Measurements from ENCODE around the gene C2CD4A.

C2CD4A gene

DNA sequence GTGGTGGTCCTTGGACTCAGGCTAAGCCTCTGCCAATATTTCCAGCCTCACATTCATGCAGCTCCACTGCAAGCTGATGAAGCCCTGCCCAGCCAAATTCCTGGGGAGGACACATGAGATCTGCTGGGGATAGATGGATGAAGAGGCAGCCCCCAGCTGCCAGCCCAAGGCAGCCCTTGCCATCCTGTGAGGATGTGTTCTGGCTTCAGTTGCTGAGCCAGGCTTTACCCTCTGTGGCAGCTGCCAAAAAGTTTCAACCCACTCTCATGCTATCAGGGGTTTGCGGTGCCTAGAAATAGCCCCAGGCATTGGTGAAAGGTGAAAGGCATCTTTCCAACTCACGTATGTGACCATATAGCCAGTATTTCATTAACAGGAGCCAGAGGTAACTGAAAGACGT, 37.6 kb downstream of the C2CD4A start:
- no peak for DNase-seq

GRCh38 chr15:62104846-62105245, 38.1 kb downstream of the C2CD4A start:
- DNase-seq: no peak

DNA sequence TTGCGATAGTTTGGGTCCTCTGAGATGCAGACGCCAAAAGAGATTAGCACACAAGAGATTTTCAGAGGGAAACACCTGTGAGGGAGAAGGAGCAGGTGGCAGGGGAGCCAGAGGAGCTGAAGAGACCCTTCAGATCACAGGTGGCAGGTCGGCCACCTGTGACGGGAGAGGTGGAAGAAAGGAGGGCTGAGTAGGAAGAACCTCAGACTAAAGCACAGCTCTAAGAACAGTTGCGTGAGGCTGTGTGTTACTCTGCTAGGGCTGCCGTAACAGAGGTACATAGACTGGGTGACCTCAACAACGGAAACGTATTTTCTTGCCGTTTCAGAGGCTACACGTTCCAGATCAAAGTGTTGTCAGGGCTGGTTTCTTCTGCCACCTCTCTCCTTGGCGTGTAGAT, 38.5 kb downstream of the C2CD4A start:
- no peak for DNase-seq

DNA sequence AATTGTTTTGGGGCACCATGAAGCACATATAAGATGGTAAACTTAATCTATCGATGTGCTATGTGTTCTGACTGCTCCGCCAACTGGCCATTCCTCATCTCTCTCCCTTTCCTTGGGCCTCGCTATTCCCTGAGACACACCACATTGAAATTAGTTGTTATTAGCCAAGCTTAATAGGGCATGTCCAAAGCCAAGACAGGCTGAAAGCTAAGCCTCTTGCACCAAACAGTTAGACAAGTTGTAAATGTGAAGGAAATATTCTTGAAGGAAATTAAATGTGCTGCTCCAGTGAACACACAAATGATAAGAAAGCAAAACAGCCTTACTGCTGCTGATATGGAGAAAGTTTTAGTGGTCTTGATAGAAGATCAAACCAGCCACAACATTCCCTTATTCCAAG, 39.3 kb downstream of the C2CD4A start:
- no peak for DNase-seq

- no peak for DNase-seq
Measured at GRCh38 chr15:62107571-62108121, 40.9 kb downstream of the C2CD4A start.

DNA sequence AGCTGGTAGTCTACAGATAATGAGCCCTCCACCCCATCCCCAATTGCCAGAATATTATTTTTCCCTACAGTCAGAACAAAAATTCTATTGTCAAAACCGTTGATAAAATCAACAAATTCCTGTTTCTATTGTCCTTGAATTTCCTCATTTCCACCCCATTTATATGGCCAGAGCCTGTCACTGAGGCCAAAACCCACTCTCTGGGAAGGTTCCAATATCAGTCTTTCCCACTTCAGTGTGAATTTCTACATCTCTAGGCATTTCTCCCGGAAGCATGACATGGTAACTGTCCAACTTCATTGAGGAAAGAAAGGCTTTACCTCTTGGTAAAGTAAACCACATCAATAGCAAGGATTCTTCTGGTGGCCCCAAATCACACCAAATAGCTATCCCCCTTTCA, 41.6 kb downstream of the C2CD4A start:
- no peak for DNase-seq

- DNase-seq: no peak
Measured at GRCh38 chr15:62109437-62109836, 42.7 kb downstream of the C2CD4A start.

DNA sequence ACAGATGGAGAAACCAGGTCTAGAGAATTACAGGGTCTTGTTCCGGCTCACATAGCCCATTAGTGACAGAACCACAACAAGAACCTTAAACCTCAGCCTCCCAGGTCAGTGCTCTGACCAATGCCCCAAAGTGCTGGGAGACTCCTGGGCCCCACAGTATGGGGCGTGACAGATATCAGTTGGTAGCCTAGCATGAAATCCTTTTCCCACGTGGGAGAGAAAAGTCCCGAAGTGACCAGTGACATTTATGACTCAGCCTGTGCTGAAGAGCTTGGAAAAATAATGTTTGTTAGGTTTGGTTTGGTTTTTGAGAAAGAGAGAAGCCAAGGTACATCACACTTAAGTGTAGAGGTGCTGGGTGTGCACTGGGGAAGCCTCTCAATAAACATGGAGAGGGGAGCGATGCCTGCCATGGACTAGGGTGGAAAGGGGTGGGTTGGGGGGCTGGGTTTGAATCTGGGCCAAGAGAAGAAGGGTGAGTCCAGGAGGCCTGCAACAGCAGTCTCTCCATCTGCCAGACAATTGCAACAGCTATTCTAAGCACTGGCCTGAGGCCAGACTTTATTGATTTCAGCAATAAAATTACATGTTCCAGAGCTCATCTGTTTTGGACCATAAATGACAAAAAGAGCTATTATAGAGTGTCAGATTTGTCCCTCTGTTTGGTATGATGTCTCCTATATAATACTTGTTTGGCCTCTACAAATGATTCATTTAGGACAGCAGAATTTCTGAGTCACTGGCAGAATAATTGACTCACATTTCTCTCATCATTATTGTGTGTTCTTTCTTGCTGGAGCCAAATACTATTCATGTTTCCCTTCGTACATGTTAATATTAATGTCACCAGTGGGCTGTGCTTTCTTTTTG, 43.4 kb downstream of the C2CD4A start:
- DNase-seq: peak; percentile 46

GRCh38 chr15:62112081-62112480, 45.3 kb downstream of the C2CD4A start:
- no peak for DNase-seq

GRCh38 chr15:62112616-62113593, 46.1 kb downstream of the C2CD4A start:
- DNase-seq: no peak

DNA sequence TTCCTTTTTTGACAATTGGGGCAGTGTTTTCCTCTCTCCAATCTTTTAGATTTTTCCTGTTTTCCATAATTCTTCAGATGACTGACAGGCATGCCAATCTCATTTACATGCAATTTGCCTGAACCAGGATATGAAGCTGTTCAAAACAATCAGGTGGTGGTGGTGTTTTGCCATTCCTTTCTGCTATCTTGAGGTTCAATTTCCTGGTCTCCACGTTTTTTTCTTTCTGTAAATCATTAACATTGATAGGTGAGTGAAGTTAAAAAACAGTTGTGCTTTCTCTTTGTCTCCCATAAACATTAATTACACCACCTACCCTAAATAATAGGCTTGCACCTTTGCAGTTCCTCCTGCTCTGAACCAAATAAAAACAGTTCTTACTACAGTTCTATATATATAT, 49.1 kb downstream of the C2CD4A start:
- DNase-seq: no peak

DNA sequence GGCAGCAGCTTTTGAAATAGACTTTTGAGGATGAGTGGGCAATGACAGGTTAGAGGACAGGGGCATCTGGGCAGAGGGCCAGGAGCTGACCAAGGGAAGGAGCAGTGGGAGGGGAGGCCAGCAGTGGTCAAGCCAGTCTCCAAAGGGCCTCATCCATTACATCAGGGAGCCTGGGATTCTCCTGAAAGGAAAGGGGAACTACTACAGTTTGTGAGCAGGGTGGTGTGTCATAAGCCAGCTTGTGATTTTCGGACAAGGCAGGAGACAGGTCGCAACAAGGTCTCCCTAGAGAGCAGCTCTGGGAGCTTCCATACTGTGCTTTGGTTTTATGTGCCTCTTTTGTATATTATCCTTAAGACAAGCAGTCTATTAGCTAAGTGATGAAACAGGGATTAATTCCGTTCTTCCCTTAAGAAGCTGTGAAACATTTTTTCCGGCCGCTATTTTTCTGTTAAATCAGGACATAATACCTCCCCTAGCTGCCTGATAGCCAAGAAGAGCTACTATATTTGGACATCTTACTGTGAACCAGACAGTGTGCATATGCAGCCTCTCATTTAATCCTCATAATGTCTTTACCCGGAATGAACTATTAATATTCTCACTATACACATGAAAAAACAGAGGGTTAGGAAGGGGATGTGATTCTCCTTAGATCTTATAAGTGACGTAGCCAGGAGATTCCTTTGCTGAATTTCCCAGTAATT, 51.9 kb downstream of the C2CD4A start:
- no peak for DNase-seq

- peak; percentile 80 for DNase-seq
Measured at GRCh38 chr15:62119227-62119864, 52.6 kb downstream of the C2CD4A start.

DNA sequence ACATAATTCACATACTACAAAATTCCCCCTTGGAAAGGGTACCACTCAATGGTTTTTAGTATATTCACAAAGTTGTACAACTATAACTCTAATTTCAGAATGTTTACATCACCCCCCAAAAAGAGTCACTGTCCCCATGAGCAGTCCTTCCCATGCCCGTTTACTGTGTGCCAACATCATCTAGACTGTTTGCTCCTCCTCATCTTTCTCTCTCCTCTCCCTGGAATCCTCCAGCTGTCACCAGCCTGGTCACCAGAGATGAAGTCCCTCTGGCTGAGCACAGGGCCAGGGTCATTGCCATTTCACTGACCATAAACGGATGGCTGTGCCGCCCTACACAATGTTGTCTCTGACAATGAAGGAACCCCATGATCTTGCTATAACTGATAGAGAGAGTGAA, 53.1 kb downstream of the C2CD4A start:
- no peak for DNase-seq
